GM15510 (cell line): ENCODE data around the gene PRMT5.

Experiments
- POLR2A ChIP-seq: IDR thresholded peaks from 3 replicates; pipeline ENCODE4 v1.6.1; 2011; ENCODE audit warnings: borderline replicate concordance; ENCODE audit not compliant: insufficient read length; ENCODE audit errors: extremely low read depth

PRMT5 gene

GRCh38 chr14:22875748-22876319 lies 53.3 kb downstream of the PRMT5 start:
- no peak for TF ChIP-seq POLR2A

GRCh38 chr14:22875003-22875747 lies 54.0 kb downstream of the PRMT5 start:
- TF ChIP-seq POLR2A = no peak

GRCh38 chr14:22872833-22873520 lies 56.2 kb downstream of the PRMT5 start:
- no peak for TF ChIP-seq POLR2A

- no peak for TF ChIP-seq POLR2A
Observed at GRCh38 chr14:22872033-22872832, 56.9 kb downstream of the PRMT5 start.

- peak; percentile 75 for TF ChIP-seq POLR2A
Observed at GRCh38 chr14:22871224-22872032, 57.7 kb downstream of the PRMT5 start, which contains the start of gene LRP10. LRP10 (plus strand) TSS chr14:22871740; CDS start chr14:22872304, 564 bp downstream.

GRCh38 chr14:22870811-22871223 lies 58.4 kb downstream of the PRMT5 start:
- no peak for TF ChIP-seq POLR2A
